GM19023 (cell line): ENCODE data around the gene ASB16.

Source experiments
- ATAC-seq: cut with Tn5 transposase; IDR thresholded peaks from one replicate; pipeline ENCODE4 v1.9.1; 2021; ENCODE audit warnings: mild to moderate bottlenecking, moderate library complexity; ENCODE audit not compliant: unreplicated experiment

The ASB16 gene

GRCh38 chr17:44221084-44221861 lies 50.8 kb downstream of the ASB16 start:
- no peak for ATAC-seq

- ATAC-seq: no peak
These were observed 51.3 kb downstream of the ASB16 start for GRCh38 chr17:44221862-44222111.

GRCh38 chr17:44222112-44222869 lies 51.8 kb downstream of the ASB16 start:
- no peak for ATAC-seq

GRCh38 chr17:44223541-44224071 lies 53.1 kb downstream of the ASB16 start:
- no peak for ATAC-seq
